NCI-H2227 (cell line): ENCODE measurements around the gene CD274.
"Not testable (repeated sequence)": the region's sequence is repeated elsewhere in the genome, so short reads cannot be mapped to it uniquely, and the experiment has no call there.

Experiments used
- DNase-seq: peaks from one replicate; lab custom pipeline; 2025; ENCODE audit not compliant: unreplicated experiment; lab: John Stamatoyannopoulos, UW

CD274 gene

DNA sequence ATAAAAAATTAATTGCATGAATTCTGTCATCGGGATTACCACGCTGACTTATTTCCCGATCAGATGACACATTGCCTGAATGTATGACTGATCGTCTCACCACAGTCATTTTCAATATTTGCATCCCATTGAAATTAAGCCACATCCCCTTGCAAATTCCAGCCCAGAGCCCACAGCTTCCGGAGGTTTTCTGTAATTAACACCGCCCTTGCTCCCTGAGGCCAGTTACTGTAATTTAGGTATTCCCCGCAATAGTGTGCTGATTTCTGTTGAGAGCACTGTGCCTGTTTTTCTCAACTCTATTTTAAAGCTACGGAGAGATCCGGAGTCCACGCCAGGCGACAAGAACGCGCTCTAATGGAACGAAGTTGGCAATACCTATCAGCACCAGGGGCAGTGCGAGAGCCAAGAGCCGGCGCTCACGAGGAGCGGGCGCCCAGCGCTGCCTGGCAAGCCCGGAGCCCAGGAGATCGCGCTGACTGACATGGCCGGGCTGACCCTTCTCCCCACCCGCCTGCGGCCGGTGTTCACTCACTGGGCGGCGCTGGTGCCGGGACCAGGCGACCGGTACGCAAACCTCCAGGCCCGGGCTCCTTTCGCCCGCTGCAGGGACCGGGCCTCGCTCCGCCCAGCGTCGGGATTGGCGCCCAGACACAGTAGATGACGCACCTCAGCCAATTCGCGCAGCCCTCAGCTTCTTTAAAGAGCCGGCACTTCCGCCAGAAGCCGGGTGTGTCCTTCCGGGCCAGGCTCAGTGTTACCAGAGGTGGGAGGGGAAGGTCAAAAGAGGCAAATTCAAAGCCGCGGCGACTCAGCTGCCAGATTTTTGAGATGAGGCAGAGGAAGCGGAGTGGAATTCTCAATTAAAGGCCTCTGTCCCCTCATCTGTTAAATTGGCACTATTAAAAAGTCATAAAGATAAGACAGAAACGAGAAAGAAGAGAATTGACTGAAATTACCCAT, 12.8 kb upstream of the CD274 start, which contains the start of gene PLGRKT:
Gene PLGRKT, minus strand, starts transcription at position 672 of the 963 bp plus-strand sequence. CDS start 5,948 bp downstream, outside the sequence.
- DNase-seq, result peak; percentile 94

GRCh38 chr9:5438301-5439162, 11.8 kb upstream of the CD274 start:
- DNase-seq, result peak; percentile 35

DNA sequence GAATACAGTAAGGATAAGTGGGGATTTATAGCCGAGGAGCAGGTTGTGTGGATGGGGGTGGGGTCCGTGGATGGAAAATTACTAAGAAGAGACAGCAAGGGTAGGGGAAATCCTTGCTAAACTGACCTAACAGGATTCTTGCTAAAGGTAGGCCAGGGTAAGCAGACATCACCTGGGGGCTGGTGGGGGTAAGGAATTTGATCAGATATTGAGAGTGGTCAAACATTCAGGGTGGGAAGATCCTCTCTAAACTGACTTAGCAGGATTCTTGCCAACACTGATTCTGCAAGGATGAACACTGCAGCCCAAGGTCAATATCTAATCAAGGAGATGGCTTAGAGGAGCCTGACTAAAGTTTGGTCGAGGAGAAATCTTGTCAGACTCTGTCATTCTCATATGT, 9.9 kb upstream of the CD274 start:
- DNase-seq, result no peak

DNA sequence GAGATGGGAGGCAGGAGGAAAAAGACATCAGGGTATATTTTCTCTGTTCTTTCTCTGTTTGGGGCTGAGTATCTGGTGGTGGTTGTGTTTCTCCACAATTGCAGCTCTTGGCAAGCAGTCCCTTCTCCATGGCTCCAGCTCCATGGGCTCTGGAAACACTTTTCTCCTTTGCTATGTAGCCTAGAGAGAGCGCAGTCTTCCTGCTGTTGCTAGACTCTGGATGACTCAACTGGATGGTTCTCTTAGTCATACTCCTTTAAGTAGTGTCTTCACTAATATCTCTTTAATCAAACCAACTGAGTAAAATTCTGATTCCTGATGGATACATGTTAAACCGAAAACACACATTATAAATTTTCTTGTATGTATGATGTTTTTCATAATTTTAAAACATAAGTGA, 9.3 kb upstream of the CD274 start:
- DNase-seq, result no peak

DNA sequence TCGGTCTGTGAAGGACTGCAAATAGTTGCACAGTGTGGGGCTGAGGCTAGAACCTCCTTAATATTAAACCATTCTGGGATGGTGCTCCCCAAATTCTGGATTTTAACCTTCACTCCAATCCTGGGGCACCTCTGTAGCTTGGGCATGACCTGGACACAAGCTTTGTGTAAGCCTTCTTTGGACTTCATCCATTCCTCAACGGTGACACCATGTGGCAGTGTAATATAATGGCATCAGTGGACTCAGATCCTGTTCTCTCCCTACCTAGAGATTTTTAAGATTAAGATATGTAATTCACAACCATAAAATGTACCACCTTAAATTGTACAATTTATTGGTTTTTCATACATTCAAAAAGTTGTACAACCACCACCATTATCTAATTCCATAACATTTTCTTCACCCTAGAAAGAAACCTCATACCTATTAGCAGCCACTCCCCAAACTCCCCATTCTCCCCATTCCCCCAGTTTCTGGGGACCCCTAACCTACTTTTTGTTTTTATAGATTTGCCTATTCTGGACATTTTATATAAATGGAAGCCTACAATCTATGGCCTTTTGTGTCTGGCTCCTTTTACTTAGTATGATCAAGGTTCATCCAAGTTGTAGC, 7.8 kb upstream of the CD274 start:
- peak; percentile 50 for DNase-seq

GRCh38 chr9:5443850-5444249, 6.5 kb upstream of the CD274 start:
- no peak for DNase-seq

DNA sequence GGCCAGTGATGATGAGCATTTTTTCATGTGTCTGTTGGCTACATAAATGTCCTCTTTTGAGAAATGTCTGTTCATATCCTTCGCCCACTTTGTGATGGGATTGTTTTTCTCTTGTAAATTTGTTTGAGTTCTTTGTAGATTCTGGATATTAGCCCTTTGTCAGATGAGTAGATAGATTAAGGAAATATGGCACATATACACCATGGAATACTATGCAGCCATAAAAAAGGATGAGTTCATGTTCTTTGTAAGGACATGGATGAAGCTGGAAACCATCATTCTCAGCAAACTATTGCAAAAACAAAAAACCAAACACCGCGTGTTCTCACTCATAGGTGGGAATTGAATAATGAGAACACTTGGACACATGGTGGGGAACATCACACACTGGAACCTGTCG, 5.2 kb upstream of the CD274 start:
- not testable (repeated sequence) for DNase-seq

DNA sequence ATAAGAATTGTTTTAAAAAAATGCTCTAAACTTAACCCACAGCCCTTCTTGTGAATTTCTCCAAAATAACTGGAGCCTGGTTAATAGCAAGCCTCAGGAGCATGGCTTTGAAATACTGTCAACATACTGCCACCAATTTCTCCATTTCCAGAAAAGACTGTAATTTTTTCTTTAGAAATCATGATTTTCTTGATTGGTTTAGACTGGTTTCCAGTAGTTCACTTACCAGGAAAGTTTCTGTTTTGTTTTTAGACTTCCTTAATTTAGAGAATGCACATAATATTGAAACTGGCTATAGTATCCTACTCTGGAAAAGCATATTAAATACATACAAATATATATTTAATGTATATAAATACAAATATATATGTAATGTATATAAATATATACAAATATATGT, 4.5 kb upstream of the CD274 start:
- no peak for DNase-seq

- DNase-seq, result no peak
Measured at GRCh38 chr9:5446451-5447236, 3.7 kb upstream of the CD274 start.

DNA sequence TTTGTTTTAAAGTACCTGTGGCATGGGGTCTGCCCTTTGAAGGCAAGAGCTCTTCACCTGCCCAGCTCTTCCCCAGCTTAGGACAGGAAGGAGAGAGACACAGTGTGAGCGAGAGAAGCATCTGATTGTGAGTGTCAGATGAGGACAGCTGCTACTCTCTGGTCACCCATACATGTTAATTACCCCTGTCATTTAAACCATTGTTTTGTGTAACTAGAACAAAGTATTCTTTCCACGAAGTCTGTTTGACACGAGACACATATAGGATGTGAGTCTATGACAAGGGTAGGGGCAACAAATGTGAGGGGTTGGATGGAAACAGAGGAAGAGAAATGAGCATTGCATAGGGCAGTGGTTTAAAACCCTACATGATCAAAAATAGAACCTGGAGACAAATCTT, 3.0 kb upstream of the CD274 start:
- DNase-seq, result no peak

DNA sequence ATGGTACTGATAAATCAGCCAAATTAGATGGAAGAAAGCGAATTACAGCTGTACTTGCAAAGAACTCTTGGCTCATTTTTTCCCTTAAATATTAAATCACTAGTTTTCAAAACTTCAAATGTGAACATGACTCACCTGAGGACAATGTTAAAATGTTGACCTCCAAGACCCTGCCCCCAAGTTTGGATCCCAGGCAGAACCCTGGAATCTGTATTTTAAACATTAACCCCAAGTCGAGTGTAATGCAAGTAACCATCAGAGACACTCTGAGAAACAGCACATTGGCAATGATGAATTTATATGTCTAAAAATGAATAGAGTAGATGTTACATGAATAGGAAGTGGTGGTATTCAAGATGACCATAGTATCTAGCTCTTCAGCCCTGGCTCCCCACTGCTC, 2.3 kb upstream of the CD274 start:
- DNase-seq, result no peak

DNA sequence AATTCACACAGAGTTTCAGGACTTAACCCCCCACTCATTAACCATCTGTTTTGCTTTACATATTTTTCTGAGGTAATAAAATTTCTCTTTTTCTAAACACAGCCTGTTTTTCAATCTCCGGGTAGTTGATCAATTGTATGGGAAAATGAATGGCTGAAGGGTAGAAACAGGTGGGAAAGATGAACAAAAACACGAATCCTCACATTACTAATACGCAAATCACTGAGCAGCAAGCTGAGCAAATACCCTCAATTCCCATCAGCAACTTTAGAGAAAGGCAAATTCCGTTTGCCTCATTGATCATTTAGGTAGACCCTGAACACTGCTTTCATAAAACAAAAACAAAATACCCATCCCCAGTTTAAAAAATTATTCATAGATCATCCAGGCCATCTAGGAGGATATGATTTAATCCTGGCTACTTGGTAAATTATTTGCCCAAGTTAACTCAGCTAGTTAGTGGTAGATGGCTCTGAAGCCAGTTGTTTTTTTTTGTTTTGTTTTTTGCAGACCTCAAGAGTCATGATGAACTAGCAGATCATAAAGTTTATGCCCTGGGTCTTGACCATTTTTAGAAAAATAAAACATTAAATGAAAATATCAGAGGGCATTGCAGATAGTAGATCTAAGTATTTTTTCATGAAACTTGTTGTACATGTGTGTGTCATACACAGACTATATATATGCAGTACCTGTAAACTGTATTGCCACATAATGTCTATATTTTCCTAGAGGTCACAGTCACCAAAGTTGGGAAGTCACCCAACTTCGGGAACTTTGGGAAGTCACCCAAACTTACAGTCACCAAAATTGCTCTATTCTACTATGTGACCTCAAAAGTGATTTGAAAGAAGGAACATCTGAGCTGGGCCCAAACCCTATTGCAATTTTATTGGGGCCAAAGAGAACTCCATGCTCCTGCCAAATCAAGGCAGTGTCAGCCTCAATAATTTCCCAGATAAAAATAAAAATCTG, 1.6 kb upstream of the CD274 start:
- DNase-seq, result no peak

DNA sequence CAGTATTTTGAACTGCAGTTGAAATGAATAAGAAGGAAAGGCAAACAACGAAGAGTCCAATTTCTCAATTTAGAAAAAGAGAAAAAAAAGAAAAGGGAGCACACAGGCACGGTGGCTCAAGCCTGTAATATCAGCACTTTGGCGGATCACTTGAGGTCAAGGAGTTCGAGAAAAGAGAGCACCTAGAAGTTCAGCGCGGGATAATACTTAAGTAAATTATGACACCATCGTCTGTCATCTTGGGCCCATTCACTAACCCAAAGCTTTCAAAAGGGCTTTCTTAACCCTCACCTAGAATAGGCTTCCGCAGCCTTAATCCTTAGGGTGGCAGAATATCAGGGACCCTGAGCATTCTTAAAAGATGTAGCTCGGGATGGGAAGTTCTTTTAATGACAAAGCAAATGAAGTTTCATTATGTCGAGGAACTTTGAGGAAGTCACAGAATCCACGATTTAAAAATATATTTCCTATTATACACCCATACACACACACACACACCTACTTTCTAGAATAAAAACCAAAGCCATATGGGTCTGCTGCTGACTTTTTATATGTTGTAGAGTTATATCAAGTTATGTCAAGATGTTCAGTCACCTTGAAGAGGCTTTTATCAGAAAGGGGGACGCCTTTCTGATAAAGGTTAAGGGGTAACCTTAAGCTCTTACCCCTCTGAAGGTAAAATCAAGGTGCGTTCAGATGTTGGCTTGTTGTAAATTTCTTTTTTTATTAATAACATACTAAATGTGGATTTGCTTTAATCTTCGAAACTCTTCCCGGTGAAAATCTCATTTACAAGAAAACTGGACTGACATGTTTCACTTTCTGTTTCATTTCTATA, 602 bp upstream of the CD274 start:
- DNase-seq, result no peak

- DNase-seq, result no peak
Measured at GRCh38 chr9:5452286-5452609, 1.9 kb downstream of the CD274 start.

DNA sequence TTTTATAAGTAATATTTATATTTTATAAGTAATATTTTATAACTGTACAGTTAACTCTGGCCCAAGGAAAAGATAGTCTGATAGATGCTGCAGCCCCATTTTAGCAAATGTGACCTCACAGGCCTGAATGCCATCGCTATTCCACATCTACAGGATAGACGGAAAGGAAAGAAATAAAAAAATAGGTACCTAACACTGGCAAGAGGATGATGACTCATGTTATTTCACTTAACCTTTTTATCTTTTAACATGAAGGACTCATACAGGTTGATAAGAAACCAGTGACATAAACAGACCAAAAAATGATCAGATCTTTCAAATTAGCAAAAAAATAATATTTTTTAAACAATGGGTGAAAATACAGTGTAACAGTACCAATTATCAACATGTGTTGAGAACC, 2.7 kb downstream of the CD274 start:
- DNase-seq, result no peak

DNA sequence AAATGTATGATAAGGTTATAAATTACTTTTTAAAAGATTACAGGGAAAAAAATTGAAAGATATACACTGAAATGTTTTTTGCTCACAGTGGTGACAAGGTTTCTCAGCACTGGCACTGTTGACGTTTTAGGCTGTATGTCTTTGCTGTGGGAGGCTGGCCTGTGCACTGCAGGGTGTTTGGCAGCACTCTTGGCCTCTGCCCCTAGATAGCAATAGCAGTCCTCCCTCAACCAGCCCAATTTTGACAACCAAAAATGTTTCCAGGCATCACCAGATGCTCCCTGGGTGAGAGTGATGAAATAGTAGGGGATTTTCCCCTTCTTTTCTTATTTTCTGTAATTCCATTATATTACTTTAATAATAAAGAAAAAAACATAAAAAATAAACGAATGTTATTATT, 3.3 kb downstream of the CD274 start:
- no peak for DNase-seq

DNA sequence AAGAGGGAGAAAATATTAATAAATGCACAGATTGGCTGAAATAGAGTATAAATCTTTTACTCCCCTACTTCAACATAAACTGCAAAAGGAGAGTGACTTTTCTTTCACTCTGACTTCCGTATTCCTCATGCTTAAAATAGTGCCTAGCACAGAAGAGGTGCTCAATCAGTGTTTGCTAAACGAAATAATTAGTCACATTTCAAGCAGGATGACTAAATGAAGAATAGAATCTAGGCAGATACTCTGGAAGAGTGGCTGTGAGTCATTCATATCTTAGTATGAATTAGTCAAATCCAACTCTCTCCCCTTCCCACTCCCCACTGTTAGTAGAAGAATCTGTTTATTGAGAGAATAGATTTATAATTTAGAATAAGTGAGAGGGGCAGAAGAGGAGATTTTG, 4.8 kb downstream of the CD274 start:
- DNase-seq, result no peak

DNA sequence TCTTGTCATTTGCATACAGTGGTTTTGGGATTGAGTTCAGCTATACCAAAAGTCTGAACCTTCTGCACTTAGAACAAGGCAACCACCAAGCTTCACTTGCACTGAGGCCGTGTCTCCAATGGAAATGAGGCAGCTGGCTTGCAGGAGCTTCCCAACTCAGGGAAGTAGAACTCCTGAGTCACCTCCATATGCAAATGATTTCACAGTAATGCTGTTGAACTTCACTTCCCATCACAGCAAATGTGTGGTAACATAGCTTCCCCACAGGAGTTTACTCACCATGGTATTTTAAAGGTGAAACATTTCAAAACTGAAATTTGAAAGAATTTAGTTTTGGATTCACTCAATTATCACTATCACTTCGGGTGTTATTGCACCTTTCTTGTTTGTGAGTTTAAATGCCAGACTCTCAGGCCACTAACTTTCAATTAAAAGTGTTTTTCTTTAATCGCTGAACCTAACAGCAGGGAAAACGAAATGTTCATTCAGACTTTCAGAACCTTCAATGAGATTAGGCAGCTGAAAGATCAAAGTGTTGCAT, 9.0 kb downstream of the CD274 start:
- DNase-seq, result no peak
